Prostate gland (tissue), 2 donors: ENCODE data around the gene SF3B3. TPM values are rescaled to one million over a fixed set of nuclear protein-coding genes. Genes with fewer than 3 reads are reported as not detected.

Experiments used
- DNase-seq: peaks from one replicate; pipeline ENCODE4 v3.0.0-alpha.2; 2019; ENCODE audit warnings: low spot score
- H3K27ac ChIP-seq, 2 donors: fragments of 200-600 bp; sonication (generic); 2 replicates each; pipeline ENCODE4 v1.5.1; 2017 to 2019
- H3K27me3 ChIP-seq: fragments of 200-600 bp; sonication (generic); replicated peaks from 2 replicates; pipeline ENCODE4 v1.5.1; 2019; ENCODE audit not compliant: insufficient read depth
- H3K36me3 ChIP-seq, 2 donors: fragments of 200-600 bp; sonication (generic); 1 replicate in 1 of 2; 2 replicates in 1 of 2; pipeline versions ENCODE4 v1.5.1 to v1.8.1; 2017 to 2019
- H3K4me1 ChIP-seq: fragments of 200-600 bp; sonication (generic); replicated peaks from 2 replicates; pipeline ENCODE4 v1.5.1; 2019
- H3K4me3 ChIP-seq, 2 donors: fragments of 200-600 bp; sonication (generic); 2 replicates each; pipeline ENCODE4 v1.5.1; 2017 to 2019
- H3K9me3 ChIP-seq: fragments of 200-600 bp; sonication (generic); 2 replicates; pipeline ENCODE4 v1.5.1; 2017
- CTCF ChIP-seq, 4 experiments: fragments of 200-600 bp in 2 of 4; fragments of 450-650 bp in 2 of 4; sonication (generic) in 2 of 4; IDR thresholded peaks; 1 replicate in 3 of 4; 2 replicates in 1 of 4; pipeline ENCODE4 v1.5.1; 2016 to 2019; ENCODE audit warnings: antibody characterized with exemption in 4 of 4, mild to moderate bottlenecking in 2 of 4, moderate library complexity in 2 of 4
- POLR2A ChIP-seq: fragments of 450-650 bp; IDR thresholded peaks from one replicate; pipeline ENCODE4 v1.6.1; 2016; ENCODE audit warnings: antibody characterized with exemption, mild to moderate bottlenecking
- POLR2AphosphoS5 ChIP-seq: sonication (generic); formaldehyde crosslinking; IDR thresholded peaks from one replicate; pipeline ENCODE4 v1.6.1; 2017; ENCODE audit warnings: antibody characterized with exemption
- WGBS: methylation state at CpG from one replicate; pipeline ENCODE4 v1.1.5; 2018; 5-methylcytosine and 5-hydroxymethylcytosine counted together
- intact Hi-C: fragments of 100-400 bp; cut with DNase I; formaldehyde crosslinking; loops from one replicate; pipeline ENCODE4 v1.14.2; 2022
- total RNA-seq, 2 donors: library from RNA; depleted of rRNA; stranded (reverse); fragments of >200 nt; gene quantifications; one replicate each; pipeline ENCODE4 v1.1.0, GENCODE V29; 2016

SF3B3 gene
- total RNA-seq, 2 donors from 2014 or later = 98.4 to 138 TPM

DNA sequence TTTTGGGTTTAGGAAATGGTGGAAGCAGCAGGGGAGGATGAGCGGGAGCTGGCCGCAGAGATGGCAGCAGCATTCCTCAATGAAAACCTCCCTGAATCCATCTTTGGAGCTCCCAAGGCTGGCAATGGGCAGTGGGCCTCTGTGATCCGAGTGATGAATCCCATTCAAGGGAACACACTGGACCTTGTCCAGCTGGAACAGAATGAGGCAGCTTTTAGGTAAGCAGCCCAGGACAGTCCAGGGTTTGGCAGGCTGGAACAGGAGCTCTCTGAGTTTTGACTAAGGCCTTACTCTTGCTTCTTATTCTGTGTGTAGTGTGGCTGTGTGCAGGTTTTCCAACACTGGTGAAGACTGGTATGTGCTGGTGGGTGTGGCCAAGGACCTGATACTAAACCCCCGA lies 41.4 kb downstream of the SF3B3 start:
- peaks cover 31 to 35% of the 10 kb centered on the region in 2 donors for H3K36me3 ChIP-seq
- H3K4me3 ChIP-seq = no peak overlapping the region
- no peak overlapping the region for H3K27ac ChIP-seq
- 72% methylated on average over 4 of the region's 4 CpGs for WGBS
- no peak for DNase-seq
- no peaks in the 10 kb centered on the region for H3K27me3 ChIP-seq
- H3K9me3 ChIP-seq = no peaks in the 10 kb centered on the region
- TF ChIP-seq POLR2A (no peak), CTCF (IDR thresholded peaks at IDR 0.05) (no peak), POLR2AphosphoS5 (no peak)
- intact Hi-C loops = no loop called here
- no peaks in the 10 kb centered on the region for H3K4me1 ChIP-seq

DNA sequence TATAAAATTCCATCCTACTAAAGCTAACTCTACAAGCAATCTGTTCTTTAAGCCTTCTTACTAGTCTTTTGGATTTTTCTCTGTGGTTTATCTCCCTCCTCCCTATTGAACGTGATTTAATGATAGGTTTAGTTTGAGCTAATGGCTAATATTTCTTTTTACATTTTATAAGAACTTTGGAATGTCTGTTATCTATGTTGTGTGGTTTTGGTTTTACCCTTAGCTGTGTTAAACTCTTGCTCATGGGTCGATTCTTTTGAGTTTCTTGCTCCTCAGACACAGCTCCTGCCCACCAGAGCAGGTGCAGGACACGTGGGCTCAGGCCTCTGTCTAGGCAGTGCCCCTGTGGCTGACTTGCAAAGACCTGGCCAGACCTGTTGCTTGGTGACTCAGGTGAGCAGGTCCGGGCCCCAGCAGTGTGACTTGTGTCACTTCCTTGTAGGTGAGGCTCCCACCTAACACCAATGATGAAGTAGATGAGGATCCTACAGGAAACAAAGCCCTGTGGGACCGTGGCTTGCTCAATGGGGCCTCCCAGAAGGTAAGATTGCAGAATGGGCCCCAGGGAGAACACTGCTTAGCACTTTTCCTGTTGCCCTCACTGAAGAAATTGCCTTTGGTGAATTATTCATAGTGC lies 45.1 kb downstream of the SF3B3 start:
- intact Hi-C loops = no loop called here
- Histone ChIP-seq H3K9me3 (no peaks in the 10 kb centered on the region), H3K27me3 (no peaks in the 10 kb centered on the region), H3K4me1 (no peaks in the 10 kb centered on the region), H3K36me3 (peaks cover 42 to 54% of the 10 kb centered on the region in 2 donors), H3K27ac (no peak overlapping the region), H3K4me3 (no peak overlapping the region)
- DNase-seq = no peak
- 58% methylated on average over 5 of the region's 5 CpGs for WGBS
- TF ChIP-seq CTCF (IDR thresholded peaks at IDR 0.05) (no peak), POLR2AphosphoS5 (no peak), POLR2A (no peak)

DNA sequence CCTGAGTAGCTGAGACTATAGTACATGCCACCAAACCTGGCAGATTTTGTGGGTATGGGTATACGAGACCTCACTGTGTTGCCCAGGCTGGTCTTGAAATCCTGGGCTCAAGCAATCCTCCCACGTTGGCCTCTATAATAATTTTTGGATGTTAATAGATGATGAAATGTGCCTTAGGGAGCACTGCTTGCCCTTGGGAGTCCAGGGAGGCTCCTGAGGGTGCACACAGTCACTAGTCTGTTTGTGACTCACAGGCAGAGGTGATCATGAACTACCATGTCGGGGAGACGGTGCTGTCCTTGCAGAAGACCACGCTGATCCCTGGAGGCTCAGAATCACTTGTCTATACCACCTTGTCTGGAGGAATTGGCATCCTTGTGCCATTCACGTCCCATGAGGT lies 46.1 kb downstream of the SF3B3 start:
- no peaks in the 10 kb centered on the region for H3K9me3 ChIP-seq
- no peak overlapping the region for H3K4me3 ChIP-seq
- 92% methylated on average over 6 of the region's 6 CpGs for WGBS
- H3K27me3 ChIP-seq = no peaks in the 10 kb centered on the region
- peaks cover 42 to 51% of the 10 kb centered on the region in 2 donors for H3K36me3 ChIP-seq
- intact Hi-C loops = no loop called here
- TF ChIP-seq CTCF (IDR thresholded peaks at IDR 0.05) (no peak), POLR2A (no peak), POLR2AphosphoS5 (no peak)
- DNase-seq = no peak
- no peaks in the 10 kb centered on the region for H3K4me1 ChIP-seq
- no peak overlapping the region for H3K27ac ChIP-seq

- TF ChIP-seq POLR2A = no peak
- TF ChIP-seq POLR2AphosphoS5 = no peak
- no peak for TF ChIP-seq CTCF (IDR thresholded peaks at IDR 0.05)
- no peak overlapping the region for H3K4me3 ChIP-seq
- 86% methylated on average over 10 of the region's 10 CpGs for WGBS
- no peaks in the 10 kb centered on the region for H3K4me1 ChIP-seq
- no peak for DNase-seq
- H3K27me3 ChIP-seq = no peaks in the 10 kb centered on the region
- H3K36me3 ChIP-seq = peaks cover 42 to 51% of the 10 kb centered on the region in 2 donors
- intact Hi-C loops = no loop called here
- H3K27ac ChIP-seq = no peak overlapping the region
- H3K9me3 ChIP-seq = no peaks in the 10 kb centered on the region
Observed at GRCh38 chr16:70570967-70571570, 47.5 kb downstream of the SF3B3 start.

DNA sequence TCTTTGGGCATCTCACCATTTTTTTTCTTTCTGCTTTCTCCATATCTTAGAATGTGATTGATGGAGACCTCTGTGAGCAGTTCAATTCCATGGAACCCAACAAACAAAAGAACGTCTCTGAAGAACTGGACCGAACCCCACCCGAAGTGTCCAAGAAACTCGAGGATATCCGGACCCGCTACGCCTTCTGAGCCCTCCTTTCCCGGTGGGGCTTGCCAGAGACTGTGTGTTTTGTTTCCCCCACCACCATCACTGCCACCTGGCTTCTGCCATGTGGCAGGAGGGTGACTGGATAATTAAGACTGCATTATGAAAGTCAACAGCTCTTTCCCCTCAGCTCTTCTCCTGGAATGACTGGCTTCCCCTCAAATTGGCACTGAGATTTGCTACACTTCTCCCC lies 48.0 kb downstream of the SF3B3 start:
- 90% methylated on average over 8 of the region's 8 CpGs for WGBS
- Histone ChIP-seq H3K27me3 (no peaks in the 10 kb centered on the region), H3K9me3 (no peaks in the 10 kb centered on the region), H3K36me3 (peaks cover 40 to 51% of the 10 kb centered on the region in 2 donors), H3K4me3 (no peak overlapping the region), H3K27ac (no peak overlapping the region), H3K4me1 (no peaks in the 10 kb centered on the region)
- no peak for DNase-seq
- TF ChIP-seq POLR2AphosphoS5 = no peak
- no peak for TF ChIP-seq POLR2A
- no peak for TF ChIP-seq CTCF (IDR thresholded peaks at IDR 0.05)
- intact Hi-C loops = no loop called here
